Measurements from ENCODE around the gene GMPPA. TPM values are rescaled to one million over a fixed set of nuclear protein-coding genes. Genes with fewer than 3 reads are reported as not detected.

Gene GMPPA
- total RNA-seq, 2 experiments from 2014 or later = 34.5 to 40.5 TPM

GRCh38 chr2:219514196-219514761, 15.6 kb downstream of the GMPPA start, which contains the start of gene ASIC4:
TSS of gene ASIC4 (plus strand) at chr2:219514482. CDS start at chr2:219514725, 243 bp downstream.
- no peak within 1 kb of the TSS for H3K27ac Mint-ChIP-seq
- ChIA-PET POLR2A (no interaction called here), CTCF (interaction anchor here (1.0 to 1.1 kb wide), 2 partner anchors 15 to 19 kb away, joined by 3 to 5 read pairs; no protein-coding TSS in a partner anchor)
- DNase-seq = no peak
- H3K36me3 Mint-ChIP-seq (ENCODE audit: low read depth) = no peaks in the 10 kb centered on the region
- H3K4me1 Mint-ChIP-seq = peaks cover 11% of the 10 kb centered on the region
- peaks cover 81% of the 10 kb centered on the region for H3K27me3 Mint-ChIP-seq
- H3K4me3 Mint-ChIP-seq = no peak within 1 kb of the TSS
- H3K9me3 Mint-ChIP-seq = no peaks in the 10 kb centered on the region

DNA sequence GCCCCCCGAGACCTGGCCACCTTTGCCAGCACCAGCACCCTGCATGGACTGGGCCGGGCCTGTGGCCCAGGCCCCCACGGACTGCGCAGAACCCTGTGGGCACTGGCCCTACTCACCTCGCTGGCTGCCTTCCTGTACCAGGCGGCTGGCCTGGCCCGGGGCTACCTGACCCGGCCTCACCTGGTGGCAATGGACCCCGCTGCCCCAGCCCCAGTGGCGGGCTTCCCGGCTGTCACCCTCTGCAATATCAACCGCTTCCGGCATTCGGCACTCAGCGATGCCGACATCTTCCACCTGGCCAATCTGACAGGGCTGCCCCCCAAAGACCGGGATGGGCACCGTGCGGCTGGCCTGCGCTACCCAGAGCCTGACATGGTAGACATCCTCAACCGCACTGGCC, 16.1 kb downstream of the GMPPA start:
- Mint-ChIP-seq H3K36me3 (ENCODE audit: low read depth) (no peaks in the 10 kb centered on the region), H3K9me3 (no peaks in the 10 kb centered on the region), H3K4me1 (peaks cover 7% of the 10 kb centered on the region), H3K4me3 (no peak overlapping the region), H3K27ac (no peak overlapping the region), H3K27me3 (peaks cover 78% of the 10 kb centered on the region)
- ChIA-PET POLR2A (no interaction called here), CTCF (interaction anchor here (1.0 to 1.1 kb wide), 2 partner anchors 15 to 20 kb away, joined by 3 to 5 read pairs; no protein-coding TSS in a partner anchor)
- no peak for DNase-seq

GRCh38 chr2:219515874-219516629, 17.4 kb downstream of the GMPPA start:
- H3K9me3 Mint-ChIP-seq = no peaks in the 10 kb centered on the region
- POLR2A ChIA-PET = no interaction called here
- H3K4me1 Mint-ChIP-seq = peaks cover 1% of the 10 kb centered on the region
- H3K27ac Mint-ChIP-seq = no peak overlapping the region
- no peak overlapping the region for H3K4me3 Mint-ChIP-seq
- no peak for DNase-seq
- no peaks in the 10 kb centered on the region for H3K36me3 Mint-ChIP-seq (ENCODE audit: low read depth)
- CTCF ChIA-PET = interaction anchor here (1.1 to 1.9 kb wide), 3 partner anchors 10 to 25 kb away, joined by 4 to 5 read pairs (median 5); no protein-coding TSS in a partner anchor
- peaks cover 75% of the 10 kb centered on the region for H3K27me3 Mint-ChIP-seq

GRCh38 chr2:219516888-219517287, 18.2 kb downstream of the GMPPA start:
- Mint-ChIP-seq H3K9me3 (no peaks in the 10 kb centered on the region), H3K27ac (no peak overlapping the region), H3K36me3 (ENCODE audit: low read depth) (no peaks in the 10 kb centered on the region), H3K27me3 (peaks cover 77% of the 10 kb centered on the region), H3K4me1 (peaks cover 4% of the 10 kb centered on the region), H3K4me3 (no peak overlapping the region)
- POLR2A ChIA-PET = no interaction called here
- DNase-seq = no peak
- CTCF ChIA-PET = interaction anchor here (0.8 to 1.9 kb wide), 3 partner anchors 9 to 104 kb away, joined by 3 to 5 read pairs (median 3); a partner anchor contains a TSS

DNA sequence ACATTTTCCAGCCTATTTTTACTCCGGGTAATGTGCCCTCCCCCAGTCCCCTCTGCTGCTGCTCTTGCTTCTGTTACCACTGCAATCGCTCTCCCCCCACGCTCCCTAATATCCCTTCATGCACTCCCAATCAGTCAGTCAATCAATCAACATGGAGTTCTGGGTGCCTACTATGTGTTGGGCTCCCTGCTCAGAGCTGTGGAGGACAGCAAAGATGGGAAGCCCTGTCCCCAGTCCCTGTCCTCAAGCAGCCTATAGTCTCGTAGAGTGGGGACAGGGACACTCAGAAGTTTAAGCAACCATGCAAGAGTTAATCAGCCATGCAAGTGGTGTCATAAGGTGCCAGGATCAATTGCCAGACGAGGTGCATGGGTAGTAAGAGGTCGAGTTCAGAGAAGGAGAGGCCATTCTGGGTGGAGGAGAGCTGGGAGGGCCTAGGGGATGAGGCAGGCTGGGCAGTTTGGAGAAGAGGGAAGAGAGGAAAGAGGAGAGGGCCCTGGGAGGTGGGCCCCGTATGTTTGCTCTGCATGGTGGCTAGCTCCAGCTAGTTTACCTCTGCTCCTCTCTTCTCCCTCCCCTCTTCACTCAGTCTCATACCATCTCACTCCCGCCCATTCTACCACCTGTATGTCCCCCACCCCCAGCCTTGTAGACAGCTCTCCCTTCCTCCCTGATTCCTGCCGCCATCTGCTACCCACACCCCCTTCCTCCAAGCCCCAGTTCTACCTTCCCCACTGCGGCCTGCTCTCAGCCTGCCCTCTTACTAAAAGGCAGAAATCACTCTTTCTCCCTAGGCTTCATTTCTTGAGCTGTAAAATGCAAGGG, 19.5 kb downstream of the GMPPA start:
- H3K4me1 Mint-ChIP-seq = peaks cover 4% of the 10 kb centered on the region
- no peak overlapping the region for H3K4me3 Mint-ChIP-seq
- no peak for DNase-seq
- H3K27me3 Mint-ChIP-seq = peaks cover 71% of the 10 kb centered on the region
- no peaks in the 10 kb centered on the region for H3K9me3 Mint-ChIP-seq
- no peaks in the 10 kb centered on the region for H3K36me3 Mint-ChIP-seq (ENCODE audit: low read depth)
- POLR2A ChIA-PET = no interaction called here
- CTCF ChIA-PET = interaction anchor here (0.7 to 2.0 kb wide), 7 partner anchors 10 to 186 kb away, joined by 3 to 7 read pairs (median 3); partner anchors contain the start of genes RESP18 and SPEG
- no peak overlapping the region for H3K27ac Mint-ChIP-seq

GRCh38 chr2:219519526-219519916, 20.8 kb downstream of the GMPPA start:
- DNase-seq = no peak
- peaks cover 3% of the 10 kb centered on the region for H3K4me1 Mint-ChIP-seq
- ChIA-PET CTCF (interaction anchor here (1.3 to 2.0 kb wide), 3 partner anchors 10 to 23 kb away, joined by 3 to 8 read pairs (median 5); no protein-coding TSS in a partner anchor), POLR2A (interaction anchor here (0.6 kb wide), 1 partner anchor 85 kb away, joined by 3 read pairs; the partner anchor contains the start of gene SPEG)
- no peaks in the 10 kb centered on the region for H3K36me3 Mint-ChIP-seq (ENCODE audit: low read depth)
- no peak overlapping the region for H3K4me3 Mint-ChIP-seq
- peaks cover 71% of the 10 kb centered on the region for H3K27me3 Mint-ChIP-seq
- no peaks in the 10 kb centered on the region for H3K9me3 Mint-ChIP-seq
- H3K27ac Mint-ChIP-seq = no peak overlapping the region

DNA sequence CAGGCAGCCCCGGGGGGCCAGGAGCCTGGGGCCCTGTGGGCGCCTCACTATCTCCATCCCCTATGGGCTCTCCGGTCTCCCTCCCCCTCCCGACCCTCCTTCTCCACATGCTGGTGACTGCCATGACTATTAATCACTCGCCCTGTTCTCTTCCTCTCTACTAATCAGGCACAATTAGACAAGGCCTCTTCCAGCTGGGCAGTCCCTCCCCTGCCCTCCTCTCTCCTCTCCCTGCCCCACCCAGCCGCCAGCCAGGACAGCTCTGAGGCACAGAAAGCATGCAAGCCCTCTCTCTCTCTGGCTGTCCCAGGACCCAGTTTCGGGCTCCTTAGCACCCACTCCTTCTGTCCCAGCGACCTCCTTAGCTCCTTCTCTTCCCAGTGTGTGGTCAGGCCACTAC, 21.4 kb downstream of the GMPPA start:
- no peaks in the 10 kb centered on the region for H3K36me3 Mint-ChIP-seq (ENCODE audit: low read depth)
- POLR2A ChIA-PET = no interaction called here
- CTCF ChIA-PET = interaction anchor here (1.0 to 2.3 kb wide), 4 partner anchors 10 to 25 kb away, joined by 3 to 8 read pairs (median 6); a partner anchor contains a TSS
- peaks cover 3% of the 10 kb centered on the region for H3K4me1 Mint-ChIP-seq
- H3K27me3 Mint-ChIP-seq = peaks cover 74% of the 10 kb centered on the region
- H3K4me3 Mint-ChIP-seq = no peak overlapping the region
- H3K27ac Mint-ChIP-seq = no peak overlapping the region
- no peak for DNase-seq
- no peaks in the 10 kb centered on the region for H3K9me3 Mint-ChIP-seq

DNA sequence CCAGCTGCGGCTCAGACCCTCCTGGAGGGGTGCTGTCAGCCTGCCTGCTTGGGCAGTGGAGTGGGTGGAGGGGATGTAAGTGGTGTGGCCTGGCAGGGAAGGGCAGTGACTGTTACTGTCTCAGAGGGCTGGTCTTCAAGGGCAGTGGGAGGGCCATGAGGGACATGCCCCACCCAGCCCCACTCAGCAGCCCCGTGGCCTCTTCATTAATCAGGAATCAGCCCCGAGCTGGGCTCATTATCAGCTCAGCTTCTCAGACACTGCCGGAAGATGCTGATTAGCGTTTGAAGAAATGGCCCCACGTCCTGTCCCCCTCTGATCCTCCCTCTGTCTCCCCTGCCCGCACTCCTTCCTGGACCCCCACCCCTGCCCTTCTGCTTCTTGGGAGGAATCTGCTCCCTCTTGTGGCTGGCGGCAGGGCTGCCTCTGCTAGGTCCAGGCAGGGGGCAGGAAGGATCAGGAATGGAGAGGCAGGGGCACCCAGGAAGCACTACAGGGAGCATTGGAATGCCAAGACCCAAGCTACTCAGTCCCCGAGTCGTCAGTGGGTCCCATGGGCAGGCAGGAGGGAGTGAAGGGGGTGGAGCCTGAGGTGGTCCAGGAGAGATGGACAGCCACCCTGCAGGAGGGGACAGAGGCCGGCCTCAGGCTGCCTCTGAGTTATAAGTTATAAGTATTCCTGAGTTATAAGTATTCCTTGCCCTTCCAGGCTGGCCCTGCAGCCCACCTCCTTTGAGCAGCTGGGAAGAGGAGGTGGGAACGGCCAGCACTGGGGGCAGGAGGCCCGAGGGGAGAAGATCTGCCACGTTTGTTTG, 22.6 kb downstream of the GMPPA start:
- H3K36me3 Mint-ChIP-seq (ENCODE audit: low read depth) = no peaks in the 10 kb centered on the region
- ChIA-PET POLR2A (no interaction called here), CTCF (interaction anchor here (1.0 to 2.3 kb wide), 4 partner anchors 9 to 26 kb away, joined by 3 to 8 read pairs (median 6); a partner anchor contains a TSS)
- H3K27ac Mint-ChIP-seq = no peak overlapping the region
- no peak for DNase-seq
- H3K4me3 Mint-ChIP-seq = no peak overlapping the region
- no peaks in the 10 kb centered on the region for H3K9me3 Mint-ChIP-seq
- H3K4me1 Mint-ChIP-seq = peaks cover 3% of the 10 kb centered on the region
- H3K27me3 Mint-ChIP-seq = peaks cover 76% of the 10 kb centered on the region

DNA sequence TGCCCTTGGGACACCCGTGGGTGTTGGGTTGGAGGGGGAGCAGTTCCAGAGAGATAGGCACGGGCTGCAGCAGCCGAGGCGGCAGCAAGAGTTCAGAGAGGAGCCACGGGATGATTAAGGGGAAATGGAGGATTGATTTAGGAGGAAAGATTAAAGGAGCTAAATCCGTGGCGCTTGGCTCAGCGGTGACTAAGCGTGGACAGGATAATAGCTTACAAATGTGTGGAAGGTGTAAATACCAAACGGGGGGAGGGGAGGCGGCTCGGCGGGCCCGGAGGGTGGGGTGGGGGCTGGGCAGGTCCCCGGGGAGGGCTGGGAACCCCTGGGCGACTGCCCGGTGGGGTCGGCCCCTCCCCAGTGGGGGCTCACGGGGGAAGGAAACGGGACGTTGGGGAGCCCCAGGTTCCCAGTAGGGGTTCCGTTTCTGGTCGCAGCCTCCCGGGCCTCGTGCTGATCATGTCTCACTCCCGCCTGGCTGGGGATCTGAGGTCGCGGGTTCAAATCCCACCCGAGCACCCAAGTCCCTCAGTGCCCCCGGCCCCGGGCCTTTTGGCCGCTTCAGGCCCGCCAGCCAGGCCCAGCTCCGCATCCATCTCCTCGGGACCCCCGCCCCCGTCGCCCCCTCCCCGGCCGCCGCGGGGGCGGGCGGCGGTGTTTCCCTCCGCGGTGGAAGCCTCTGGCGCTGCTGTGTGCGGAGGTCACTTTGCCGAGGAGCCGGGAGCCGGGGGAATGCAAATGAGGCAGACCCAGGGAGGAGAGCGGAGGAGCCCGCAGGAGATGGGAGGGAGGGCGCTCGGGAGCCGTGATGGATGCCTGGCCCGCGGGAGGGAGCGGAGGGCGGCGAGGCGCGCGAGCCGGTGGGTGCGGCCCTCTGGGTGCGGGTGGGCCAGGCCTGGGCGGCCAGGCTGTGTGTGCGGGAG, 23.7 kb downstream of the GMPPA start:
- Mint-ChIP-seq H3K27me3 (peaks cover 74% of the 10 kb centered on the region), H3K4me1 (peaks cover 3% of the 10 kb centered on the region), H3K36me3 (ENCODE audit: low read depth) (no peaks in the 10 kb centered on the region), H3K4me3 (no peak overlapping the region), H3K9me3 (no peaks in the 10 kb centered on the region), H3K27ac (no peak overlapping the region)
- ChIA-PET POLR2A (no interaction called here), CTCF (interaction anchor here (2.3 kb wide), 1 partner anchor 27 kb away, joined by 7 read pairs; a partner anchor contains a TSS)
- DNase-seq = no peak

DNA sequence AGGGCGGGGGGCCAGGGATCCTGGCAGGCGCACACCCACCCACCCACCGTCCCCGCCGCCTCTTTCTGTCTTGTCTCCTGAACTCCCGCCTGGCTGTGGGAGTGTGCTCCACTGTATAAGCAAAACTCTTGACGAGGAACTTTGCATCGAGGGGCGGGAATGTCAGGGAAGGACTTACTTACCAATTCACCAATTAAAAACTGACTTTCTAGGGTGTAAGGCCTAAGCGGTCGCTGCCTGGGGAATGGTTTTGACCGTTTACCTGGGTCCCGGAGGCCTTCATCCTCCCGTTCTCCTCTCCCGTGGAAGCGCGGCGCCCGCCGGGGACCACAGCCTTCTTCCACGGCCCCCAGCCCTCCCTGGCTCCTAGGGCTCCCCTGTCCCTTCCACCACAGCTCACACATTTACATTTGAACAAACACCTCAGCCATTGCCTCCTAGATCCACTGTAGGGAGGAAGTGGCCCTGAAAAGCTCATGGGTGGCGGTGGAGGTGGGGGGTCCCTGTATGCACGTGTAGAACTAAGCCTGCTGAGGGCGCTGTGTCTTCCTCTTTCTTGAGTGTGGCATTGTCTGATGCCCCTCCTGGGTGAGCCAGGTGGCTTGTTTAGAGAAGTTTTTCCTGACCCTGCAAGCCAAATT, 24.5 kb downstream of the GMPPA start:
- DNase-seq = no peak
- Mint-ChIP-seq H3K27me3 (peaks cover 74% of the 10 kb centered on the region), H3K4me3 (no peak overlapping the region), H3K9me3 (no peaks in the 10 kb centered on the region), H3K36me3 (ENCODE audit: low read depth) (no peaks in the 10 kb centered on the region), H3K4me1 (peaks cover 3% of the 10 kb centered on the region), H3K27ac (no peak overlapping the region)
- ChIA-PET CTCF (interaction anchor here (0.7 to 9.6 kb wide), 3 partner anchors 13 to 64 kb away, joined by 3 to 79 read pairs (median 3); partner anchors contain the start of genes CHPF and TMEM198), POLR2A (no interaction called here)

- H3K36me3 Mint-ChIP-seq (ENCODE audit: low read depth) = no peaks in the 10 kb centered on the region
- CTCF ChIA-PET = interaction anchor here (1.1 to 9.6 kb wide), 3 partner anchors 16 to 122 kb away, joined by 3 to 79 read pairs (median 3); partner anchors contain the start of genes CHPF and TMEM198
- H3K27ac Mint-ChIP-seq = no peak overlapping the region
- peaks cover 3% of the 10 kb centered on the region for H3K4me1 Mint-ChIP-seq
- no peak overlapping the region for H3K4me3 Mint-ChIP-seq
- no peak for DNase-seq
- POLR2A ChIA-PET = no interaction called here
- no peaks in the 10 kb centered on the region for H3K9me3 Mint-ChIP-seq
- H3K27me3 Mint-ChIP-seq = peaks cover 83% of the 10 kb centered on the region
These were observed 26.1 kb downstream of the GMPPA start for GRCh38 chr2:219524817-219525216.

Measured in activated CD4-positive, alpha-beta T cell treated with anti-CD3 and anti-CD28 coated beads, Interleukin-2, amount 10 ng/mL, durations not matched to agents 7 days and 5 days (primary cell).